Liver (tissue), 9 donors: ENCODE data around the gene JAZF1. TPM values are rescaled to one million over a fixed set of nuclear protein-coding genes. Genes with fewer than 3 reads are reported as not detected.

ENCODE experiments used
- DNase-seq: peaks from one replicate; pipeline ENCODE4 v3.0.0-alpha.2; 2017; ENCODE audit warnings: low spot score
- H3K27ac ChIP-seq, 2 donors: one replicate each; pipeline ENCODE4 v1.7.0; 2013; ENCODE audit warnings: inconsistent platforms in 2 of 2, low read length in 2 of 2, control low read depth in 1 of 2, low read depth in 1 of 2, mild to moderate bottlenecking in 1 of 2
- H3K27me3 ChIP-seq, 4 donors: one replicate each; pipeline versions ENCODE4 v1.6.1 to v1.7.0; 2013; ENCODE audit warnings: low read length in 3 of 4, inconsistent platforms in 1 of 4, mild to moderate bottlenecking in 1 of 4, moderate library complexity in 1 of 4; ENCODE audit not compliant: control insufficient read depth in 4 of 4, insufficient read depth in 4 of 4
- H3K36me3 ChIP-seq, 4 donors: one replicate each; pipeline versions ENCODE4 v1.6.1 to v1.7.0; 2013; ENCODE audit warnings: low read length in 3 of 4, mild to moderate bottlenecking in 3 of 4, low read depth in 1 of 4, moderate library complexity in 1 of 4; ENCODE audit not compliant: control insufficient read depth in 4 of 4, insufficient read depth in 3 of 4
- H3K4me1 ChIP-seq, 4 donors: one replicate each; pipeline versions ENCODE4 v1.6.1 to v1.7.0; 2013; ENCODE audit warnings: low read length in 3 of 4, mild to moderate bottlenecking in 3 of 4, moderate library complexity in 1 of 4; ENCODE audit not compliant: control insufficient read depth in 4 of 4, insufficient read depth in 4 of 4
- H3K4me3 ChIP-seq, 3 donors: one replicate each; pipeline versions ENCODE4 v1.6.1 to v1.7.0; 2013; ENCODE audit warnings: low read length in 3 of 3, control low read depth in 1 of 3, low read depth in 1 of 3, mild to moderate bottlenecking in 1 of 3
- H3K9ac ChIP-seq, 2 donors: one replicate each; pipeline ENCODE4 v1.7.0; 2013; ENCODE audit warnings: low read length in 2 of 2, mild to moderate bottlenecking in 2 of 2, moderate library complexity in 2 of 2, control low read depth in 1 of 2, low read depth in 1 of 2
- H3K9me3 ChIP-seq, 4 donors: one replicate each; pipeline versions ENCODE4 v1.6.1 to v1.7.0; 2013; ENCODE audit warnings: low read length in 3 of 4; ENCODE audit not compliant: control insufficient read depth in 4 of 4
- CTCF ChIP-seq: fragments of 150-350 bp; IDR thresholded peaks from 2 replicates; pipeline ENCODE4 v1.5.1; 2017; ENCODE audit warnings: improper control_type of control experiment, low read depth, low read length; ENCODE audit not compliant: missing input control
- RAD21 ChIP-seq, 2 donors: IDR thresholded peaks; 2 replicates each; pipeline ENCODE4 v1.6.1; 2016; ENCODE audit warnings: antibody characterized with exemption in 2 of 2, mild to moderate bottlenecking in 2 of 2
- REST ChIP-seq: IDR thresholded peaks from 2 replicates; pipeline ENCODE4 v1.6.1; 2016; ENCODE audit warnings: antibody characterized with exemption, mild to moderate bottlenecking
- SP1 ChIP-seq: IDR thresholded peaks from 2 replicates; pipeline ENCODE4 v1.6.1; 2018; ENCODE audit warnings: antibody characterized with exemption, mild to moderate bottlenecking
- WGBS: extraction: QIAGEN DNeasy Blood & Tissue Kit; methylation state at CpG from one replicate; pipeline ENCODE4 v1.1.7; 2013; 5-methylcytosine and 5-hydroxymethylcytosine counted together
- polyA plus RNA-seq, 2 donors: library from polyadenylated mRNA; stranded (reverse) in 1 of 2; unstranded in 1 of 2; fragments of 200-250 nt in 1 of 2; fragments of >200 nt in 1 of 2; fragmentation: Nextera tagmentation in 1 of 2; extraction: Ambion mirVana in 1 of 2; gene quantifications; one replicate each; pipeline versions ENCODE4 v1.2.1 to v1.2.3, GENCODE V29; 2013 to 2015
- total RNA-seq, 2 donors: library from RNA; depleted of rRNA; stranded (reverse); fragments of >200 nt; gene quantifications; one replicate each; pipeline ENCODE4 v1.2.3, GENCODE V29; 2014
- TF ChIP-seq, protein P1 (sequence below): IDR thresholded peaks from 2 replicates; pipeline ENCODE4 v1.6.1; 2016; ENCODE audit warnings: antibody characterized with exemption
- donor health status: healthy.
- donor health status: healthy.
- donor health status: healthy.
- donor health status: healthy.
- donor health status: healthy.

JAZF1 gene
- total and polyA plus RNA-seq, 4 donors = 2.7 to 17.8 (median 4.0) TPM

DNA sequence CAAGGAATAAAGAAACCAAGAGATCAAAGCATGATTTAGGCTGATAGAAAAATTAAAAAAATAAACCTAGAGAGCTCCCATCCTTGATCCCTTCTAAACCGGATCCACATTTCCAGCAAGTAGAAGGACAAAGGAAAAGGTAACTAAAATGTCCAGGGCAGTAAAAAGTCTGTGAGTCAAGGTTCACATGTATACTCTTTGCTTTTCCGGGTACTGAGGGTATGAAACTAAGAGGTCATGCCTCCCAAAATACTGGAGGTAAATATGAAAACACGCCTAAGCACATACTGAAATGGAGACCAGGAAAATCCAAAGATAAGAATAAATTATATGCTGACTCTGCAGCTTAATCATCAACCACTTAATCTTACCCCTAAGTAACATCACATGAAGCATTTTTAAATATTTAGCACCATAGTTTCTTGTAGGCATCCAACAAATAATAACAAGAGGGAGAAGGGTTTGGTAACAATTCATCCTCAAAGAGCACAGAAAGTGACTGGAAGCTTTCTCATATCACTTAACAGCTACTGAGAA lies 35.4 kb downstream of the JAZF1 start (continued):
- TF ChIP-seq, protein P1, sequence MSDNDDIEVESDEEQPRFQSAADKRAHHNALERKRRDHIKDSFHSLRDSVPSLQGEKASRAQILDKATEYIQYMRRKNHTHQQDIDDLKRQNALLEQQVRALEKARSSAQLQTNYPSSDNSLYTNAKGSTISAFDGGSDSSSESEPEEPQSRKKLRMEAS = peak; percentile 66

- DNase-seq = no peak
- Histone ChIP-seq H3K27me3 (no peaks in the 10 kb centered on the region), H3K9ac (peak overlapping the region in 1 of 2 donors; percentile 53), H3K27ac (no peak overlapping the region), H3K9me3 (no peaks in the 10 kb centered on the region), H3K4me3 (peak overlapping the region in 2 of 3 donors; percentile 10 to 14), H3K36me3 (no peaks in the 10 kb centered on the region), H3K4me1 (peaks cover 4 to 24% (median 18%) of the 10 kb centered on the region in 4 donors)
- TF ChIP-seq CTCF (peak; percentile 16), SP1 (no peak), RAD21 (IDR thresholded peaks at IDR 0.05) (peak in 1 of 2 donors; percentile 60)
- WGBS = 43% methylated on average over 3 of the region's 3 CpGs
Observed at GRCh38 chr7:28144266-28144665, 36.3 kb downstream of the JAZF1 start.

- 77% methylated on average over 3 of the region's 3 CpGs for WGBS
- H3K4me1 ChIP-seq = peaks cover 4 to 16% (median 9%) of the 10 kb centered on the region in 4 donors
- H3K36me3 ChIP-seq = no peaks in the 10 kb centered on the region
- H3K4me3 ChIP-seq = no peak overlapping the region
- H3K9me3 ChIP-seq = no peaks in the 10 kb centered on the region
- no peaks in the 10 kb centered on the region for H3K27me3 ChIP-seq
- no peak overlapping the region for H3K9ac ChIP-seq
- no peak for DNase-seq
- no peak overlapping the region for H3K27ac ChIP-seq
- TF ChIP-seq REST = no peak
- peak; percentile 61 to 75 for TF ChIP-seq RAD21 (IDR thresholded peaks at IDR 0.05)
- TF ChIP-seq CTCF = peak; percentile 19
Observed at GRCh38 chr7:28142650-28143049, 37.9 kb downstream of the JAZF1 start.
